ENCODE data around the gene TIMM10B. TPM values are rescaled to one million over a fixed set of nuclear protein-coding genes. Genes with fewer than 3 reads are reported as not detected.

Gene TIMM10B
- total and polyA plus RNA-seq, 3 experiments from 2014 or later = 32.1 to 46.3 (median 43.6) TPM

DNA sequence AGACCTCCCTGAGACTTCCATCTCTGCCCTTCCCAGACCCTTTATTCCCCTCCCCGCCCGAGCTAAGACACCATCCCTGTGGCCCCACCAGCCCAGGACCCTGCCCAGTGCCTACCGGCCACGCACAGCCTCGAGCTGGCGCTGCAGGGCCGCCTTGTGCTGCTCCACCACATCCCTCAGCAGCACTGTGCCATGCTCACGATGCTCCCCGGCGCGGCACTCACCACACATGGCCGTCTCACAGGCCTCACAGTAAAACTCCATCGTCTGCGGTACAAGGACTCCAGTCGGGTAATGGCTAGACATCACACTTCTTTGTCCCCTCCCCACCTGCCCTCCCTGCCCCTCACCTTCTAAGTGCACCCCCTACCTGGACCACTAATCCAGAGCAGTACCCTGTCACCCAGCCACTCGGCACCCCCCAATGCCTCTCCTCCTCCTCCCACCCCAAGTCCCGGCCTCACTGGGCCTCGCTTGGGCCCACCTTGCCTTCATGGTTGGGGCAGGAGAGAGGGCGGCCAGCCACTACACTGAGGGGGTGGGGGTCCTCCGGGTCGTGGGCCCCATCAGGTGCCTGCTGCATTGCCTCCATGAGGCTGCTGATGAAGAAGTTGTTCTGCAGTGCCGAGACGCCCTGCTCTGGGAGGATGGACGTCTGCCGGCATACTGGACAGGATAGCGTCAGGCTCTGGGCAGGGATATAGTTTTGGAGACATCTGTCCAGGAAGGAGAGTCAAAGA is 23.6 kb upstream of the TIMM10B start:
- Histone ChIP-seq H3K9me3 (ENCODE audit: low read length) (no peaks in the 10 kb centered on the region), H3K36me3 (ENCODE audit: insufficient read depth, low read length) (peaks cover 6% of the 10 kb centered on the region), H3K4me3 (ENCODE audit: low read length) (no peak overlapping the region), H3K27me3 (ENCODE audit: insufficient read depth, low read length, poor library complexity, severe bottlenecking) (no peaks in the 10 kb centered on the region), H3K27ac (ENCODE audit: low read depth, low read length) (no peak overlapping the region), H3K4me1 (ENCODE audit: insufficient read depth, low read length) (no peaks in the 10 kb centered on the region)
- Mint-ChIP-seq H3K36me3 (peaks cover 10 to 51% (median 26%) of the 10 kb centered on the region in 3 donors), H3K4me1 (no peaks in the 10 kb centered on the region), H3K9me3 (no peaks in the 10 kb centered on the region), H3K4me3 (no peak overlapping the region), H3K27me3 (peaks cover 0 to 3% of the 10 kb centered on the region in 2 donors), H3K27ac (peak overlapping the region in 1 of 8 donors; percentile 58)
- ChIA-PET POLR2A (no interaction called here), CTCF (no interaction called here)
- no peak for DNase-seq

GRCh38 chr11:6458352-6459098 is 22.8 kb upstream of the TIMM10B start:
- DNase-seq = no peak
- peaks cover 6% of the 10 kb centered on the region for H3K36me3 ChIP-seq (ENCODE audit: insufficient read depth, low read length)
- H3K4me3 ChIP-seq (ENCODE audit: low read length) = no peak overlapping the region
- H3K36me3 Mint-ChIP-seq = peaks cover 13 to 49% (median 25%) of the 10 kb centered on the region in 3 donors
- H3K27ac Mint-ChIP-seq = peak overlapping the region in 2 of 8 donors; percentile 12 to 39
- no peak overlapping the region for H3K4me3 Mint-ChIP-seq
- H3K4me1 ChIP-seq (ENCODE audit: insufficient read depth, low read length) = no peaks in the 10 kb centered on the region
- peaks cover 0 to 3% of the 10 kb centered on the region in 2 donors for H3K27me3 Mint-ChIP-seq
- ChIA-PET POLR2A (no interaction called here), CTCF (interaction anchor here (1.4 kb wide), 1 partner anchor 80 kb away, joined by 5 read pairs; no protein-coding TSS in a partner anchor)
- H3K27ac ChIP-seq (ENCODE audit: low read depth, low read length) = no peak overlapping the region
- H3K9me3 Mint-ChIP-seq = no peaks in the 10 kb centered on the region
- no peaks in the 10 kb centered on the region for H3K27me3 ChIP-seq (ENCODE audit: insufficient read depth, low read length, poor library complexity, severe bottlenecking)
- H3K4me1 Mint-ChIP-seq = no peaks in the 10 kb centered on the region
- no peaks in the 10 kb centered on the region for H3K9me3 ChIP-seq (ENCODE audit: low read length)

- ChIA-PET CTCF (interaction anchor here (0.7 to 1.4 kb wide), 2 partner anchors 18 to 80 kb away, joined by 3 to 5 read pairs; partner anchors contain the start of gene HPX), POLR2A (no interaction called here)
- no peak overlapping the region for H3K4me3 Mint-ChIP-seq
- H3K27ac Mint-ChIP-seq = peak overlapping the region in 1 of 8 donors; percentile 39
- Histone ChIP-seq H3K36me3 (ENCODE audit: insufficient read depth, low read length) (peaks cover 6% of the 10 kb centered on the region), H3K27ac (ENCODE audit: low read depth, low read length) (no peak overlapping the region), H3K4me3 (ENCODE audit: low read length) (no peak overlapping the region), H3K9me3 (ENCODE audit: low read length) (no peaks in the 10 kb centered on the region), H3K4me1 (ENCODE audit: insufficient read depth, low read length) (no peaks in the 10 kb centered on the region), H3K27me3 (ENCODE audit: insufficient read depth, low read length, poor library complexity, severe bottlenecking) (no peaks in the 10 kb centered on the region)
- H3K4me1 Mint-ChIP-seq = no peaks in the 10 kb centered on the region
- no peak for DNase-seq
- peaks cover 0 to 3% of the 10 kb centered on the region in 2 donors for H3K27me3 Mint-ChIP-seq
- peaks cover 16 to 51% (median 26%) of the 10 kb centered on the region in 3 donors for H3K36me3 Mint-ChIP-seq
- H3K9me3 Mint-ChIP-seq = no peaks in the 10 kb centered on the region
Measured at GRCh38 chr11:6459099-6459450, 22.2 kb upstream of the TIMM10B start.

GRCh38 chr11:6468712-6469495 is 12.4 kb upstream of the TIMM10B start:
- Histone ChIP-seq H3K4me3 (ENCODE audit: low read length) (no peak overlapping the region), H3K4me1 (ENCODE audit: insufficient read depth, low read length) (peaks cover 10% of the 10 kb centered on the region), H3K36me3 (ENCODE audit: insufficient read depth, low read length) (no peaks in the 10 kb centered on the region), H3K27ac (ENCODE audit: low read depth, low read length) (no peak overlapping the region), H3K27me3 (ENCODE audit: insufficient read depth, low read length, poor library complexity, severe bottlenecking) (no peaks in the 10 kb centered on the region), H3K9me3 (ENCODE audit: low read length) (no peaks in the 10 kb centered on the region)
- Mint-ChIP-seq H3K27me3 (no peaks in the 10 kb centered on the region), H3K27ac (no peak overlapping the region), H3K4me3 (no peak overlapping the region), H3K36me3 (peaks cover 3 to 15% (median 12%) of the 10 kb centered on the region in 3 donors), H3K4me1 (peaks cover 13 to 18% (median 15%) of the 10 kb centered on the region in 3 donors), H3K9me3 (no peaks in the 10 kb centered on the region)
- POLR2A ChIA-PET = no interaction called here
- DNase-seq = no peak
- CTCF ChIA-PET = interaction anchor here (1.0 to 1.3 kb wide), 3 partner anchors 12 to 165 kb away, joined by 3 to 5 read pairs (median 4); partner anchors contain the start of genes ARFIP2 and TIMM10B

DNA sequence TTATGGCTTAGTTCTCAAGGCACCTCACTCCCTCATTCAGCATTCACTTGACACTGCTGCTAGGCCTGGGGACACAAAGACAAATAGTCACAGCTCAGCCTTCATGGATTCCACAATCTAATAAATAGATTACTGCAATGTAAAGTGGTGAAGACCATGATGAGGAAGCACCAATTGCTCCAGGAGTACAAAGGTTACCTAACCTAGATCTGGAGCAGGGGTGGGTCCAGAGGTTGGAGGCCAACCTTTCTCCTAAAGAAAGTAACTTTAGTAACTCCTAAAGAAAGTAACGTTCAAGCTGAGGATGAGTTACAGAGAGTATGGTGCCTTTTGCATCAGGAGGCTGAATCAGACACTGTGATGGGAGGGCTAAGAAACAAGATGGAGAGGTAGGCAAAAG is 11.7 kb upstream of the TIMM10B start:
- CTCF ChIA-PET = no interaction called here

GRCh38 chr11:6472934-6473333 is 8.4 kb upstream of the TIMM10B start:
- Histone ChIP-seq H3K36me3 (ENCODE audit: insufficient read depth, low read length) (peaks cover 5% of the 10 kb centered on the region), H3K27me3 (ENCODE audit: insufficient read depth, low read length, poor library complexity, severe bottlenecking) (no peaks in the 10 kb centered on the region), H3K9me3 (ENCODE audit: low read length) (no peaks in the 10 kb centered on the region), H3K27ac (ENCODE audit: low read depth, low read length) (no peak overlapping the region), H3K4me1 (ENCODE audit: insufficient read depth, low read length) (peaks cover 14% of the 10 kb centered on the region), H3K4me3 (ENCODE audit: low read length) (no peak overlapping the region)
- Mint-ChIP-seq H3K4me1 (peaks cover 15 to 30% (median 20%) of the 10 kb centered on the region in 3 donors), H3K36me3 (peaks cover 0 to 16% (median 0%) of the 10 kb centered on the region in 3 donors), H3K4me3 (peak overlapping the region; percentile 76 to 94 (median 89)), H3K27ac (peak overlapping the region; percentile 22 to 92 (median 54)), H3K27me3 (no peaks in the 10 kb centered on the region), H3K9me3 (no peaks in the 10 kb centered on the region)
- POLR2A ChIA-PET = interaction anchor here (0.6 to 0.9 kb wide), 2 partner anchors 83 to 150 kb away, joined by 3 read pairs; partner anchors contain the start of gene SMPD1
- no peak for DNase-seq
- CTCF ChIA-PET = interaction anchor here (0.7 to 4.7 kb wide), 3 partner anchors 17 to 94 kb away, joined by 3 to 24 read pairs (median 5); no protein-coding TSS in a partner anchor

More for the DNA sequence above, 11.7 kb upstream of the TIMM10B start:
- peaks cover 3 to 9% (median 9%) of the 10 kb centered on the region in 3 donors for H3K36me3 Mint-ChIP-seq
- POLR2A ChIA-PET = no interaction called here
- Histone ChIP-seq H3K36me3 (ENCODE audit: insufficient read depth, low read length) (no peaks in the 10 kb centered on the region), H3K27me3 (ENCODE audit: insufficient read depth, low read length, poor library complexity, severe bottlenecking) (no peaks in the 10 kb centered on the region), H3K4me3 (ENCODE audit: low read length) (no peak overlapping the region), H3K9me3 (ENCODE audit: low read length) (no peaks in the 10 kb centered on the region), H3K27ac (ENCODE audit: low read depth, low read length) (no peak overlapping the region), H3K4me1 (ENCODE audit: insufficient read depth, low read length) (peaks cover 14% of the 10 kb centered on the region)
- no peak overlapping the region for H3K4me3 Mint-ChIP-seq
- no peak overlapping the region for H3K27ac Mint-ChIP-seq
- H3K27me3 Mint-ChIP-seq = no peaks in the 10 kb centered on the region
- DNase-seq = no peak
- peaks cover 15 to 24% (median 20%) of the 10 kb centered on the region in 3 donors for H3K4me1 Mint-ChIP-seq
- no peaks in the 10 kb centered on the region for H3K9me3 Mint-ChIP-seq

DNA sequence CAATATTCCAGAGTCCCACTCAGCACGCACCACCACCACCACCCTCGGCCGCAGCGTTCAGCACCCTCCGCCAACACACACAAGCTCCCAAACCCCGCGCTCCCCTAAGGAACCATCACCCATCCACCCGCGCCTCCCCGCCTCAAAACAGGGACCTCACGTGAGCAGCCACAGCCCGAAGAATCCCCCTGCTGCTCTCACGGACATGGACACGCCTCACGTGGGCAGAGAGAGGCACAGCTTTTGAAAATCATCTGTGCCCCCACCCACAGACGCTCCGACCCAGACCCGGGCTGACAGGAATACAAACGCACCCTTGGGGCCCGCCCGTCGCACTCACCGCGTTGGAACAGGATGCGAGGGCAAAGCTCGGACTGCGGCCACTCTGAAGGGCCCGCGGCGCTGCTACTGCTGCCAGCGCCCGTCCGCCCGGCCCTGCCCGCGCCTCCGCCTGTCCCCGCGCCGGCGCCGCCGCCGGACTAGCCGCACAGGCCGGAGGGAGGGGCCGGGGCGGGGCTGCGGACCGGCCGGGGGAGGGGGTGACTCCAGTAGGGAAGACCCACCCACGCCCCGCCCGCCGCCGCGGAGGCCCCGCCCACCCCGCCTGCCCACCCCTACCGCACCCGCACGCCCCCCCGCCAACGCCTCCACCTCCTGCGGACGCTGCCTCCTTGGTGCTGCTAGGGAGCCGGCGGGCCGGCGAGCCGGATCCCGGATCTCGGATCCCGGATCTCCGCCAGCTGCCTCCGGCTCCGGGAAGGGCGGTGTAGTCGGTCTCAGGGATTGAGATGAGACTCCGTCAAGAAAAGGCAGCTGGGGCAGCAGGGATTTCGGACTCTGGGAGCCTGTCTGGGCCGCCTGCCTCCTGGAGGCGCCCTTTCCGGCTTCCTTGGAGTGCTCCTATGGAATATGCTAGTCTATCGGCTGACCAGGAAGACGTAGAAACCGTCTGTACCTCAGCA is 7.6 kb upstream of the TIMM10B start, which contains the start of gene TRIM3:
Gene TRIM3, minus strand, starts transcription at position 491 of the 962 bp plus-strand sequence. CDS start 8,246 bp downstream, outside the sequence.
- H3K27ac ChIP-seq (ENCODE audit: low read depth, low read length) = peak within 1 kb of the TSS; percentile 65
- no peaks in the 10 kb centered on the region for H3K27me3 ChIP-seq (ENCODE audit: insufficient read depth, low read length, poor library complexity, severe bottlenecking)
- H3K4me1 Mint-ChIP-seq = peaks cover 15 to 30% (median 20%) of the 10 kb centered on the region in 3 donors
- no peaks in the 10 kb centered on the region for H3K9me3 Mint-ChIP-seq
- ChIA-PET CTCF (interaction anchor here (1.2 to 4.7 kb wide), 3 partner anchors 82 to 209 kb away, joined by 4 to 24 read pairs (median 5); partner anchors contain the start of gene MRPL17), POLR2A (interaction anchor here (0.9 kb wide), 1 partner anchor 84 kb away, joined by 3 read pairs; the partner anchor contains the start of gene SMPD1)
- no peaks in the 10 kb centered on the region for H3K27me3 Mint-ChIP-seq
- peak within 1 kb of the TSS; percentile 66 for H3K4me3 ChIP-seq (ENCODE audit: low read length)
- peak; percentile 55 to 83 (median 80) for DNase-seq
- H3K36me3 ChIP-seq (ENCODE audit: insufficient read depth, low read length) = peaks cover 6% of the 10 kb centered on the region
- H3K36me3 Mint-ChIP-seq = peaks cover 0 to 20% (median under 1%) of the 10 kb centered on the region in 3 donors
- H3K9me3 ChIP-seq (ENCODE audit: low read length) = no peaks in the 10 kb centered on the region
- peak within 1 kb of the TSS; percentile 80 to 94 (median 89) for H3K4me3 Mint-ChIP-seq
- peak within 1 kb of the TSS; percentile 53 to 95 (median 88) for H3K27ac Mint-ChIP-seq
- H3K4me1 ChIP-seq (ENCODE audit: insufficient read depth, low read length) = peaks cover 14% of the 10 kb centered on the region
